ENCODE results near the gene MCF2L2.

Gene MCF2L2

GRCh38 chr3:183252118-183252782 lies 176.2 kb downstream of the MCF2L2 start:
- TF ChIP-seq YY1 (IDR thresholded peaks at IDR 0.05; ENCODE audit: insufficient read depth, insufficient read length) (no peak), SUZ12 (IDR thresholded peaks at IDR 0.05; ENCODE audit: extremely low read depth, insufficient read depth, insufficient read length) (no peak)
- H3K36me3 ChIP-seq (ENCODE audit: insufficient read depth, insufficient read length, low read length): no peaks in the 10 kb centered on the region
- no peak for DNase-seq (ENCODE audit: low read depth, low spot score)
- H3K9ac ChIP-seq (ENCODE audit: insufficient read length, low read depth): no peak overlapping the region
- H3K27me3 ChIP-seq (ENCODE audit: insufficient read depth, insufficient read length): peaks cover 59% of the 10 kb centered on the region
- no peaks in the 10 kb centered on the region for H3K9me3 ChIP-seq (ENCODE audit: insufficient read depth, low read length)
- H3K4me1 ChIP-seq (ENCODE audit: insufficient read depth, insufficient read length): peaks cover 5% of the 10 kb centered on the region
- H3K4me3 ChIP-seq (ENCODE audit: insufficient read length, low read depth): no peak overlapping the region

DNA sequence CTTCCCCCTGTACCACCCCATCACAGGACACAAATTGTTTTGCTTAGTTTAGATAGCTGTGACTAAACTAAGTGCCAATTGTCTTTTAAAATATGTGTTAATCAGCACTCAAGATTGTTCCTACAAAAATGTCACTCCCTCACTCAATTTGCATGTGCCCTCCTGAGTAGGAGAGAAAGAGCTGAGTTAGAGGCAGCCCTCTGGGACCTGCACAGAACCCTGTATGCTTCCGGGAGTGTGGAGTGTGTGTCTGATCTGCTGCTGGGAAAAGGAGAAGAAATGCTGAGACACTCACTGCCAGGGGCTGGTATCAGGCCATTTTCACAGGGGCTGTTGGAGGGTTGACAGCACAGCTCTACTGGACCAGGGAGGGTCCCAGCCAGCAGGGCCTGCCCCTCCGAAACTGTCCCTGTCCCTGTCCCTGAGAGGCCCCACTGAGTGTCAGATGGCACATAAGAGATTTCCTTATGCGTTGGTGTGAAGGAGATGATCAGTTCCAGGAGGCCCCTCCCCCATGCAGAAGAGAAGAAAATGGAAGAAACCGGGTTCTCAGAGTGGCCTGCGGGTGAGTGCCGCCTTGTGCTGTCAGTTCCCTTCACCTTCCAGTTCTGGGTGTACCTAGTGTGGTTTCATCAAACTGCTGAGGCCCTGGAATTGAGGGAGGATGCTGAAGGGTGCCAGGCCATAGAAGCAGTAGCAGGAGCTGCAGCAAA lies 179.3 kb downstream of the MCF2L2 start:
- H3K4me3 ChIP-seq (ENCODE audit: insufficient read length, low read depth): no peak overlapping the region
- no peaks in the 10 kb centered on the region for H3K9me3 ChIP-seq (ENCODE audit: insufficient read depth, low read length)
- DNase-seq (ENCODE audit: low read depth, low spot score): no peak
- no peaks in the 10 kb centered on the region for H3K36me3 ChIP-seq (ENCODE audit: insufficient read depth, insufficient read length, low read length)
- peaks cover 5% of the 10 kb centered on the region for H3K4me1 ChIP-seq (ENCODE audit: insufficient read depth, insufficient read length)
- no peak for TF ChIP-seq YY1 (IDR thresholded peaks at IDR 0.05; ENCODE audit: insufficient read depth, insufficient read length)
- TF ChIP-seq ZNF274 (IDR thresholded peaks at IDR 0.05; ENCODE audit: low read depth, low read length): no peak
- TF ChIP-seq SUZ12 (IDR thresholded peaks at IDR 0.05; ENCODE audit: extremely low read depth, insufficient read depth, insufficient read length): no peak
- H3K27me3 ChIP-seq (ENCODE audit: insufficient read depth, insufficient read length): peaks cover 35% of the 10 kb centered on the region
- no peak overlapping the region for H3K9ac ChIP-seq (ENCODE audit: insufficient read length, low read depth)

GRCh38 chr3:183247011-183247589 lies 181.3 kb downstream of the MCF2L2 start:
- DNase-seq (ENCODE audit: low read depth, low spot score): no peak
- Histone ChIP-seq H3K9ac (ENCODE audit: insufficient read length, low read depth) (no peak overlapping the region), H3K27me3 (ENCODE audit: insufficient read depth, insufficient read length) (peaks cover 19% of the 10 kb centered on the region), H3K36me3 (ENCODE audit: insufficient read depth, insufficient read length, low read length) (no peaks in the 10 kb centered on the region), H3K4me1 (ENCODE audit: insufficient read depth, insufficient read length) (peaks cover 5% of the 10 kb centered on the region), H3K9me3 (ENCODE audit: insufficient read depth, low read length) (peaks cover 18% of the 10 kb centered on the region), H3K4me3 (ENCODE audit: insufficient read length, low read depth) (no peak overlapping the region)
- TF ChIP-seq YY1 (IDR thresholded peaks at IDR 0.05; ENCODE audit: insufficient read depth, insufficient read length): no peak

- Histone ChIP-seq H3K27me3 (ENCODE audit: insufficient read depth, insufficient read length) (peaks cover 1% of the 10 kb centered on the region), H3K36me3 (ENCODE audit: insufficient read depth, insufficient read length, low read length) (no peaks in the 10 kb centered on the region), H3K9ac (ENCODE audit: insufficient read length, low read depth) (no peak overlapping the region), H3K9me3 (ENCODE audit: insufficient read depth, low read length) (peaks cover 27% of the 10 kb centered on the region), H3K4me3 (ENCODE audit: insufficient read length, low read depth) (no peak overlapping the region), H3K4me1 (ENCODE audit: insufficient read depth, insufficient read length) (peaks cover 5% of the 10 kb centered on the region)
- TF ChIP-seq SUZ12 (IDR thresholded peaks at IDR 0.05; ENCODE audit: extremely low read depth, insufficient read depth, insufficient read length) (no peak), ZNF274 (IDR thresholded peaks at IDR 0.05; ENCODE audit: low read depth, low read length) (no peak), YY1 (IDR thresholded peaks at IDR 0.05; ENCODE audit: insufficient read depth, insufficient read length) (no peak)
- DNase-seq (ENCODE audit: low read depth, low spot score): no peak
These were observed 183.4 kb downstream of the MCF2L2 start for GRCh38 chr3:183244981-183245476.

GRCh38 chr3:183244219-183244618 lies 184.2 kb downstream of the MCF2L2 start:
- peaks cover 27% of the 10 kb centered on the region for H3K9me3 ChIP-seq (ENCODE audit: insufficient read depth, low read length)
- no peak overlapping the region for H3K4me3 ChIP-seq (ENCODE audit: insufficient read length, low read depth)
- H3K36me3 ChIP-seq (ENCODE audit: insufficient read depth, insufficient read length, low read length): no peaks in the 10 kb centered on the region
- H3K4me1 ChIP-seq (ENCODE audit: insufficient read depth, insufficient read length): peaks cover 2% of the 10 kb centered on the region
- no peak overlapping the region for H3K9ac ChIP-seq (ENCODE audit: insufficient read length, low read depth)
- no peak for DNase-seq (ENCODE audit: low read depth, low spot score)
- H3K27me3 ChIP-seq (ENCODE audit: insufficient read depth, insufficient read length): no peaks in the 10 kb centered on the region
- TF ChIP-seq ZNF274 (IDR thresholded peaks at IDR 0.05; ENCODE audit: low read depth, low read length): no peak
- TF ChIP-seq YY1 (IDR thresholded peaks at IDR 0.05; ENCODE audit: insufficient read depth, insufficient read length): no peak
- no peak for TF ChIP-seq SUZ12 (IDR thresholded peaks at IDR 0.05; ENCODE audit: extremely low read depth, insufficient read depth, insufficient read length)

- no peak overlapping the region for H3K4me3 ChIP-seq (ENCODE audit: insufficient read length, low read depth)
- no peaks in the 10 kb centered on the region for H3K36me3 ChIP-seq (ENCODE audit: insufficient read depth, insufficient read length, low read length)
- no peaks in the 10 kb centered on the region for H3K4me1 ChIP-seq (ENCODE audit: insufficient read depth, insufficient read length)
- no peak for TF ChIP-seq ZNF274 (IDR thresholded peaks at IDR 0.05; ENCODE audit: low read depth, low read length)
- no peak for TF ChIP-seq SUZ12 (IDR thresholded peaks at IDR 0.05; ENCODE audit: extremely low read depth, insufficient read depth, insufficient read length)
- TF ChIP-seq YY1 (IDR thresholded peaks at IDR 0.05; ENCODE audit: insufficient read depth, insufficient read length): no peak
- no peaks in the 10 kb centered on the region for H3K27me3 ChIP-seq (ENCODE audit: insufficient read depth, insufficient read length)
- no peak overlapping the region for H3K9ac ChIP-seq (ENCODE audit: insufficient read length, low read depth)
- no peak for DNase-seq (ENCODE audit: low read depth, low spot score)
- peaks cover 27% of the 10 kb centered on the region for H3K9me3 ChIP-seq (ENCODE audit: insufficient read depth, low read length)
These were observed 186.0 kb downstream of the MCF2L2 start for GRCh38 chr3:183242431-183242830.

DNA sequence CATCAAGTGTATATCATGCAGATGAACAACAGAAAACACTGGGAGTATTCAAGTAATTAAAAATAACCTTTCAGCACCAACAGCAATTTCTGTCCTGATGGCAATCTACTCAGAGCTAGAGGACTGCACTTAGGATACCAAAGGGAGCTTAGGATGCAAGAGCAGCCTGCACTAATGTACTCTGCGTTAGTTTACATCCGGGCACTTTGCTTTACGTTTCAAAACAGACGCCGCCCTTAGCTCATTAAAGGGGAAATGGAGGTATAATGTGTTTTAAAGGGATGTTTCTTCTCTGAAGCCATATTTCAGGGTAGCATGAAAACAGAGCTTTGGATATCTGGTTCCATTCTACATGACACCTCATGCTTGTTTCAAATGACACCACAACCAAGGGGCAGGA lies 189.4 kb downstream of the MCF2L2 start:
- Histone ChIP-seq H3K9me3 (ENCODE audit: insufficient read depth, low read length) (peaks cover 27% of the 10 kb centered on the region), H3K27me3 (ENCODE audit: insufficient read depth, insufficient read length) (no peaks in the 10 kb centered on the region), H3K4me3 (ENCODE audit: insufficient read length, low read depth) (no peak overlapping the region), H3K9ac (ENCODE audit: insufficient read length, low read depth) (no peak overlapping the region), H3K4me1 (ENCODE audit: insufficient read depth, insufficient read length) (no peaks in the 10 kb centered on the region), H3K36me3 (ENCODE audit: insufficient read depth, insufficient read length, low read length) (no peaks in the 10 kb centered on the region)
- no peak for DNase-seq (ENCODE audit: low read depth, low spot score)
- TF ChIP-seq SUZ12 (IDR thresholded peaks at IDR 0.05; ENCODE audit: extremely low read depth, insufficient read depth, insufficient read length) (no peak), ZNF274 (IDR thresholded peaks at IDR 0.05; ENCODE audit: low read depth, low read length) (no peak), YY1 (IDR thresholded peaks at IDR 0.05; ENCODE audit: insufficient read depth, insufficient read length) (no peak)

Measured in NT2/D1 (cell line).